ENCODE data around the gene CTNNA3.

GRCh38 chr10:65945061-65945460 is 1750.9 kb downstream of the CTNNA3 start:
- no peak for TF ChIP-seq CTCF (IDR thresholded peaks at IDR 0.05)
- no peak for TF ChIP-seq POLR2A (IDR thresholded peaks at IDR 0.05)
- no peak for TF ChIP-seq POLR2AphosphoS5 (IDR thresholded peaks at IDR 0.05)
